Liver (tissue), 9 donors: ENCODE results near the gene NSD1. TPM values are rescaled to one million over a fixed set of nuclear protein-coding genes. Genes with fewer than 3 reads are reported as not detected.

Experiments
- DNase-seq: peaks from one replicate; pipeline ENCODE4 v3.0.0-alpha.2; 2017; ENCODE audit warnings: low spot score
- H3K27ac ChIP-seq, 2 donors: one replicate each; pipeline ENCODE4 v1.7.0; 2013; ENCODE audit warnings: inconsistent platforms in 2 of 2, low read length in 2 of 2, control low read depth in 1 of 2, low read depth in 1 of 2, mild to moderate bottlenecking in 1 of 2
- H3K27me3 ChIP-seq, 4 donors: one replicate each; pipeline versions ENCODE4 v1.6.1 to v1.7.0; 2013; ENCODE audit warnings: low read length in 3 of 4, inconsistent platforms in 1 of 4, mild to moderate bottlenecking in 1 of 4, moderate library complexity in 1 of 4; ENCODE audit not compliant: control insufficient read depth in 4 of 4, insufficient read depth in 4 of 4
- H3K36me3 ChIP-seq, 4 donors: one replicate each; pipeline versions ENCODE4 v1.6.1 to v1.7.0; 2013; ENCODE audit warnings: low read length in 3 of 4, mild to moderate bottlenecking in 3 of 4, low read depth in 1 of 4, moderate library complexity in 1 of 4; ENCODE audit not compliant: control insufficient read depth in 4 of 4, insufficient read depth in 3 of 4
- H3K4me1 ChIP-seq, 4 donors: one replicate each; pipeline versions ENCODE4 v1.6.1 to v1.7.0; 2013; ENCODE audit warnings: low read length in 3 of 4, mild to moderate bottlenecking in 3 of 4, moderate library complexity in 1 of 4; ENCODE audit not compliant: control insufficient read depth in 4 of 4, insufficient read depth in 4 of 4
- H3K4me3 ChIP-seq, 3 donors: one replicate each; pipeline versions ENCODE4 v1.6.1 to v1.7.0; 2013; ENCODE audit warnings: low read length in 3 of 3, control low read depth in 1 of 3, low read depth in 1 of 3, mild to moderate bottlenecking in 1 of 3
- H3K9ac ChIP-seq, 2 donors: one replicate each; pipeline ENCODE4 v1.7.0; 2013; ENCODE audit warnings: low read length in 2 of 2, mild to moderate bottlenecking in 2 of 2, moderate library complexity in 2 of 2, control low read depth in 1 of 2, low read depth in 1 of 2
- H3K9me3 ChIP-seq, 4 donors: one replicate each; pipeline versions ENCODE4 v1.6.1 to v1.7.0; 2013; ENCODE audit warnings: low read length in 3 of 4; ENCODE audit not compliant: control insufficient read depth in 4 of 4
- ATF3 ChIP-seq: IDR thresholded peaks from 2 replicates; pipeline ENCODE4 v1.6.1; 2016; ENCODE audit warnings: antibody characterized with exemption
- FOXA1 ChIP-seq: IDR thresholded peaks from 2 replicates; pipeline ENCODE4 v1.6.1; 2016; ENCODE audit warnings: antibody characterized with exemption
- FOXA2 ChIP-seq: IDR thresholded peaks from 2 replicates; pipeline ENCODE4 v1.6.1; 2016; ENCODE audit warnings: antibody characterized with exemption
- GABPA ChIP-seq, 2 donors: IDR thresholded peaks in 1 of 2; conservative IDR thresholded peaks in 1 of 2; 2 replicates each; pipeline ENCODE4 v1.6.1; 2016; ENCODE audit warnings: antibody characterized with exemption in 2 of 2, mild to moderate bottlenecking in 1 of 2, moderate library complexity in 1 of 2
- HNF4A ChIP-seq, 2 donors: conservative IDR thresholded peaks; 2 replicates each; pipeline ENCODE4 v1.6.1; 2016; ENCODE audit warnings: antibody characterized with exemption in 2 of 2, mild to moderate bottlenecking in 2 of 2
- JUND ChIP-seq, 2 donors: IDR thresholded peaks; 2 replicates each; pipeline ENCODE4 v1.6.1; 2016; ENCODE audit warnings: antibody characterized with exemption in 2 of 2
- NR2F2 ChIP-seq: IDR thresholded peaks from 2 replicates; pipeline ENCODE4 v1.6.1; 2016; ENCODE audit warnings: antibody characterized with exemption
- RAD21 ChIP-seq, 2 donors: IDR thresholded peaks; 2 replicates each; pipeline ENCODE4 v1.6.1; 2016; ENCODE audit warnings: antibody characterized with exemption in 2 of 2, mild to moderate bottlenecking in 2 of 2
- REST ChIP-seq: IDR thresholded peaks from 2 replicates; pipeline ENCODE4 v1.6.1; 2016; ENCODE audit warnings: antibody characterized with exemption, mild to moderate bottlenecking
- RXRA ChIP-seq, 2 donors: IDR thresholded peaks; 2 replicates each; pipeline ENCODE4 v1.6.1; 2017 to 2018; ENCODE audit warnings: antibody characterized with exemption in 2 of 2, mild to moderate bottlenecking in 1 of 2
- SP1 ChIP-seq: IDR thresholded peaks from 2 replicates; pipeline ENCODE4 v1.6.1; 2018; ENCODE audit warnings: antibody characterized with exemption, mild to moderate bottlenecking
- TAF1 ChIP-seq: conservative IDR thresholded peaks from 2 replicates; pipeline ENCODE4 v1.6.1; 2016; ENCODE audit warnings: antibody characterized with exemption, mild to moderate bottlenecking
- YY1 ChIP-seq: IDR thresholded peaks from 2 replicates; pipeline ENCODE4 v1.6.1; 2016; ENCODE audit warnings: antibody characterized with exemption, mild to moderate bottlenecking
- WGBS: extraction: QIAGEN DNeasy Blood & Tissue Kit; methylation state at CpG from one replicate; pipeline ENCODE4 v1.1.7; 2013; 5-methylcytosine and 5-hydroxymethylcytosine counted together
- polyA plus RNA-seq, 2 donors: library from polyadenylated mRNA; stranded (reverse) in 1 of 2; unstranded in 1 of 2; fragments of 200-250 nt in 1 of 2; fragments of >200 nt in 1 of 2; fragmentation: Nextera tagmentation in 1 of 2; extraction: Ambion mirVana in 1 of 2; gene quantifications; one replicate each; pipeline versions ENCODE4 v1.2.1 to v1.2.3, GENCODE V29; 2013 to 2015
- total RNA-seq, 2 donors: library from RNA; depleted of rRNA; stranded (reverse); fragments of >200 nt; gene quantifications; one replicate each; pipeline ENCODE4 v1.2.3, GENCODE V29; 2014
- TF ChIP-seq, protein P1 (sequence below): IDR thresholded peaks from 2 replicates; pipeline ENCODE4 v1.6.1; 2016; ENCODE audit warnings: antibody characterized with exemption
- TF ChIP-seq, protein P2 (sequence below): fragments of 150-350 bp; IDR thresholded peaks from 2 replicates; pipeline ENCODE4 v1.5.1; 2017; ENCODE audit warnings: improper control_type of control experiment, low read depth, low read length; ENCODE audit not compliant: missing input control
- TF ChIP-seq, protein P3 (sequence below): IDR thresholded peaks from 2 replicates; pipeline ENCODE4 v1.6.1; 2016; ENCODE audit warnings: antibody characterized with exemption
- donor health status: healthy.
- donor health status: healthy.
- donor health status: healthy.
- donor health status: healthy.
- donor health status: healthy.

The NSD1 gene
- total and polyA plus RNA-seq, 4 donors = 5.3 to 34.1 (median 19.3) TPM

- WGBS = 86% methylated on average over 3 of the region's 3 CpGs
- H3K36me3 ChIP-seq = peaks cover 2 to 22% (median 16%) of the 10 kb centered on the region in 4 donors
- H3K4me1 ChIP-seq = peaks cover 0 to 2% (median 0%) of the 10 kb centered on the region in 4 donors
- H3K27me3 ChIP-seq = no peaks in the 10 kb centered on the region
- DNase-seq = no peak
- no peak overlapping the region for H3K27ac ChIP-seq
- H3K9me3 ChIP-seq = no peaks in the 10 kb centered on the region
- no peak overlapping the region for H3K9ac ChIP-seq
- TF ChIP-seq FOXA1 (no peak), HNF4A (conservative IDR thresholded peaks at IDR 0.05) (no peak), ATF3 (no peak), GABPA (IDR thresholded peaks at IDR 0.05 in 1 of 2, conservative IDR thresholded peaks at IDR 0.05 in 1 of 2) (no peak), RXRA (IDR thresholded peaks at IDR 0.05) (no peak), NR2F2 (no peak), REST (no peak), SP1 (no peak), JUND (IDR thresholded peaks at IDR 0.05) (no peak), FOXA2 (no peak), TAF1 (no peak)
- TF ChIP-seq, protein P1, sequence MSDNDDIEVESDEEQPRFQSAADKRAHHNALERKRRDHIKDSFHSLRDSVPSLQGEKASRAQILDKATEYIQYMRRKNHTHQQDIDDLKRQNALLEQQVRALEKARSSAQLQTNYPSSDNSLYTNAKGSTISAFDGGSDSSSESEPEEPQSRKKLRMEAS = no peak
- TF ChIP-seq, protein P2, sequence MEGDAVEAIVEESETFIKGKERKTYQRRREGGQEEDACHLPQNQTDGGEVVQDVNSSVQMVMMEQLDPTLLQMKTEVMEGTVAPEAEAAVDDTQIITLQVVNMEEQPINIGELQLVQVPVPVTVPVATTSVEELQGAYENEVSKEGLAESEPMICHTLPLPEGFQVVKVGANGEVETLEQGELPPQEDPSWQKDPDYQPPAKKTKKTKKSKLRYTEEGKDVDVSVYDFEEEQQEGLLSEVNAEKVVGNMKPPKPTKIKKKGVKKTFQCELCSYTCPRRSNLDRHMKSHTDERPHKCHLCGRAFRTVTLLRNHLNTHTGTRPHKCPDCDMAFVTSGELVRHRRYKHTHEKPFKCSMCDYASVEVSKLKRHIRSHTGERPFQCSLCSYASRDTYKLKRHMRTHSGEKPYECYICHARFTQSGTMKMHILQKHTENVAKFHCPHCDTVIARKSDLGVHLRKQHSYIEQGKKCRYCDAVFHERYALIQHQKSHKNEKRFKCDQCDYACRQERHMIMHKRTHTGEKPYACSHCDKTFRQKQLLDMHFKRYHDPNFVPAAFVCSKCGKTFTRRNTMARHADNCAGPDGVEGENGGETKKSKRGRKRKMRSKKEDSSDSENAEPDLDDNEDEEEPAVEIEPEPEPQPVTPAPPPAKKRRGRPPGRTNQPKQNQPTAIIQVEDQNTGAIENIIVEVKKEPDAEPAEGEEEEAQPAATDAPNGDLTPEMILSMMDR = no peak
- H3K4me3 ChIP-seq = no peak overlapping the region
Measured at GRCh38 chr5:177194268-177194667, 60.7 kb downstream of the NSD1 start.

GRCh38 chr5:177195307-177195952 lies 61.9 kb downstream of the NSD1 start:
- DNase-seq = no peak
- peaks cover 2 to 28% (median 19%) of the 10 kb centered on the region in 4 donors for H3K36me3 ChIP-seq

More at GRCh38 chr5:177195307-177195952, 61.9 kb downstream of the NSD1 start:
- Histone ChIP-seq H3K27ac (no peak overlapping the region), H3K27me3 (no peaks in the 10 kb centered on the region), H3K9me3 (no peaks in the 10 kb centered on the region), H3K4me3 (no peak overlapping the region), H3K4me1 (no peaks in the 10 kb centered on the region), H3K9ac (no peak overlapping the region)
- TF ChIP-seq TAF1 (no peak), NR2F2 (no peak), HNF4A (conservative IDR thresholded peaks at IDR 0.05) (no peak), GABPA (IDR thresholded peaks at IDR 0.05 in 1 of 2, conservative IDR thresholded peaks at IDR 0.05 in 1 of 2) (no peak), SP1 (no peak), JUND (IDR thresholded peaks at IDR 0.05) (no peak), RAD21 (IDR thresholded peaks at IDR 0.05) (no peak), RXRA (IDR thresholded peaks at IDR 0.05) (no peak), YY1 (no peak), REST (no peak)
- TF ChIP-seq, protein P2 = no peak
- TF ChIP-seq, protein P3, sequence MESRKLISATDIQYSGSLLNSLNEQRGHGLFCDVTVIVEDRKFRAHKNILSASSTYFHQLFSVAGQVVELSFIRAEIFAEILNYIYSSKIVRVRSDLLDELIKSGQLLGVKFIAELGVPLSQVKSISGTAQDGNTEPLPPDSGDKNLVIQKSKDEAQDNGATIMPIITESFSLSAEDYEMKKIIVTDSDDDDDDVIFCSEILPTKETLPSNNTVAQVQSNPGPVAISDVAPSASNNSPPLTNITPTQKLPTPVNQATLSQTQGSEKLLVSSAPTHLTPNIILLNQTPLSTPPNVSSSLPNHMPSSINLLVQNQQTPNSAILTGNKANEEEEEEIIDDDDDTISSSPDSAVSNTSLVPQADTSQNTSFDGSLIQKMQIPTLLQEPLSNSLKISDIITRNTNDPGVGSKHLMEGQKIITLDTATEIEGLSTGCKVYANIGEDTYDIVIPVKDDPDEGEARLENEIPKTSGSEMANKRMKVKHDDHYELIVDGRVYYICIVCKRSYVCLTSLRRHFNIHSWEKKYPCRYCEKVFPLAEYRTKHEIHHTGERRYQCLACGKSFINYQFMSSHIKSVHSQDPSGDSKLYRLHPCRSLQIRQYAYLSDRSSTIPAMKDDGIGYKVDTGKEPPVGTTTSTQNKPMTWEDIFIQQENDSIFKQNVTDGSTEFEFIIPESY = no peak
- 96% methylated on average over 9 of the region's 9 CpGs for WGBS
